Neutrophil (primary cell): Measurements from ENCODE around the gene PCNX2.

ENCODE experiments used
- H3K27ac ChIP-seq: fragments of 200-600 bp; sonication (generic); 2 replicates; pipeline ENCODE4 v1.5.1; 2016; ENCODE audit warnings: mild to moderate bottlenecking, moderate library complexity
- H3K27me3 ChIP-seq: fragments of 200-600 bp; sonication (generic); 2 replicates; pipeline ENCODE4 v1.6.0; 2016; ENCODE audit warnings: mild to moderate bottlenecking
- H3K36me3 ChIP-seq: fragments of 200-600 bp; sonication (generic); 2 replicates; pipeline ENCODE4 v1.5.1; 2017
- H3K4me1 ChIP-seq, 2 experiments: fragments of 200-600 bp in 1 of 2; sonication (generic) in 1 of 2; 1 replicate in 1 of 2; 2 replicates in 1 of 2; pipeline versions ENCODE4 v1.5.1 to v1.6.1; 2013 to 2016; ENCODE audit warnings: low read depth in 1 of 2, low read length in 1 of 2, mild to moderate bottlenecking in 1 of 2, moderate library complexity in 1 of 2; ENCODE audit not compliant: control insufficient read depth in 1 of 2, insufficient read depth in 1 of 2
- H3K4me3 ChIP-seq, 2 experiments: fragments of 200-600 bp in 1 of 2; sonication (generic) in 1 of 2; 1 replicate in 1 of 2; 2 replicates in 1 of 2; pipeline ENCODE4 v1.5.1; 2013 to 2016; ENCODE audit warnings: low read depth in 1 of 2, low read length in 1 of 2, mild to moderate bottlenecking in 1 of 2, moderate library complexity in 1 of 2
- H3K9me3 ChIP-seq: fragments of 200-600 bp; sonication (generic); 2 replicates; pipeline ENCODE4 v1.5.1; 2016
- CTCF ChIP-seq: fragments of 200-600 bp; sonication (generic); IDR thresholded peaks from 2 replicates; pipeline ENCODE4 v1.5.1; 2016; ENCODE audit warnings: antibody characterized with exemption

Gene PCNX2

GRCh38 chr1:233170741-233171140 is 124.8 kb downstream of the PCNX2 start:
- Histone ChIP-seq H3K27me3 (no peaks in the 10 kb centered on the region), H3K36me3 (no peaks in the 10 kb centered on the region), H3K4me1 (no peaks in the 10 kb centered on the region), H3K4me3 (no peak overlapping the region), H3K9me3 (no peaks in the 10 kb centered on the region), H3K27ac (no peak overlapping the region)
- TF ChIP-seq CTCF: no peak

GRCh38 chr1:233168384-233168783 is 127.1 kb downstream of the PCNX2 start:
- no peak overlapping the region for H3K4me3 ChIP-seq
- H3K4me1 ChIP-seq: no peaks in the 10 kb centered on the region
- no peaks in the 10 kb centered on the region for H3K27me3 ChIP-seq
- TF ChIP-seq CTCF: no peak
- H3K9me3 ChIP-seq: no peaks in the 10 kb centered on the region
- H3K27ac ChIP-seq: no peak overlapping the region
- H3K36me3 ChIP-seq: no peaks in the 10 kb centered on the region

- Histone ChIP-seq H3K36me3 (no peaks in the 10 kb centered on the region), H3K4me3 (no peak overlapping the region), H3K4me1 (no peaks in the 10 kb centered on the region), H3K27me3 (no peaks in the 10 kb centered on the region), H3K27ac (no peak overlapping the region), H3K9me3 (no peaks in the 10 kb centered on the region)
- no peak for TF ChIP-seq CTCF
Observed at GRCh38 chr1:233166896-233167295, 128.6 kb downstream of the PCNX2 start.

GRCh38 chr1:233163696-233164095 is 131.8 kb downstream of the PCNX2 start:
- Histone ChIP-seq H3K27me3 (no peaks in the 10 kb centered on the region), H3K9me3 (no peaks in the 10 kb centered on the region), H3K4me1 (no peaks in the 10 kb centered on the region), H3K4me3 (no peak overlapping the region), H3K36me3 (no peaks in the 10 kb centered on the region), H3K27ac (no peak overlapping the region)
- TF ChIP-seq CTCF: no peak

- Histone ChIP-seq H3K4me1 (no peaks in the 10 kb centered on the region), H3K36me3 (no peaks in the 10 kb centered on the region), H3K27me3 (no peaks in the 10 kb centered on the region), H3K4me3 (no peak overlapping the region), H3K9me3 (no peaks in the 10 kb centered on the region), H3K27ac (no peak overlapping the region)
- no peak for TF ChIP-seq CTCF
Observed at GRCh38 chr1:233158322-233158721, 137.2 kb downstream of the PCNX2 start.

GRCh38 chr1:233157245-233157644 is 138.3 kb downstream of the PCNX2 start:
- H3K27me3 ChIP-seq: no peaks in the 10 kb centered on the region
- no peaks in the 10 kb centered on the region for H3K9me3 ChIP-seq
- no peaks in the 10 kb centered on the region for H3K36me3 ChIP-seq
- TF ChIP-seq CTCF: no peak
- no peak overlapping the region for H3K4me3 ChIP-seq
- no peak overlapping the region for H3K27ac ChIP-seq
- H3K4me1 ChIP-seq: no peaks in the 10 kb centered on the region
